ENCODE data around the gene ATRN.

DNA sequence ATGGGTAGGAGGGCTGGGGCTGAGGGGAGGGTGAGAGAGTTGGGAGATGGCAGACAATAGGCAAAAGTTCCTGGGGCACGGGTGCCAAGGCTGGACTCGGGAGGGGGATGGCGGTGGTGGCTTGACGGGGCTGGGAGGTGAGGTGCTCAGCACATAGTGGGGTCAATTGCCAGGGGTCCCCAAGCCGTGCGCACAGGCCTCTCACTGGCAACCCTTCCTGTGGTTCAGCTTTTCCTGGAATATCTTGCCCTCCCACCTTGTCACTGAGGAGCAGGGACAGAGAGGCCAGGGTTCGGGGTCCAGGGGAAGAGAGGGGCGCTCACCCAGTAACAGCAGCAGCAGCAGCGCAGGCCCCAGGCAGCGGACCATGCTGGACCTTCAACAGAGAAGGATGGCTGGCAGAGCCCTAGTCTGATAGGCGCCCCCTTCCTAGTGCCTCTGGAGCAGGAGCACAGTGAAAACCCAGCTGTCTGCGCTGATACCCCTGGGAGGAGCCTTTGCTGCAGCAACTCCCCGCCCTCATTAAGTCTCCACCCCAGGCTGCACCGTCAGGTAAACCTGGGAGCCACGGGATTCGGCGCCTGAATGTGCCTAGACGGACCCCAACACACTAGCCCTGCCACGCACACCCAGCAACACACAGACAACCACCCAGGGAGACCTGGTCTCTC lies 192.3 kb downstream of the ATRN start, which contains the start of gene GFRA4:
- TF ChIP-seq, protein P1, sequence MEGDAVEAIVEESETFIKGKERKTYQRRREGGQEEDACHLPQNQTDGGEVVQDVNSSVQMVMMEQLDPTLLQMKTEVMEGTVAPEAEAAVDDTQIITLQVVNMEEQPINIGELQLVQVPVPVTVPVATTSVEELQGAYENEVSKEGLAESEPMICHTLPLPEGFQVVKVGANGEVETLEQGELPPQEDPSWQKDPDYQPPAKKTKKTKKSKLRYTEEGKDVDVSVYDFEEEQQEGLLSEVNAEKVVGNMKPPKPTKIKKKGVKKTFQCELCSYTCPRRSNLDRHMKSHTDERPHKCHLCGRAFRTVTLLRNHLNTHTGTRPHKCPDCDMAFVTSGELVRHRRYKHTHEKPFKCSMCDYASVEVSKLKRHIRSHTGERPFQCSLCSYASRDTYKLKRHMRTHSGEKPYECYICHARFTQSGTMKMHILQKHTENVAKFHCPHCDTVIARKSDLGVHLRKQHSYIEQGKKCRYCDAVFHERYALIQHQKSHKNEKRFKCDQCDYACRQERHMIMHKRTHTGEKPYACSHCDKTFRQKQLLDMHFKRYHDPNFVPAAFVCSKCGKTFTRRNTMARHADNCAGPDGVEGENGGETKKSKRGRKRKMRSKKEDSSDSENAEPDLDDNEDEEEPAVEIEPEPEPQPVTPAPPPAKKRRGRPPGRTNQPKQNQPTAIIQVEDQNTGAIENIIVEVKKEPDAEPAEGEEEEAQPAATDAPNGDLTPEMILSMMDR (IDR thresholded peaks at IDR 0.05 in 4 of 5, conservative IDR thresholded peaks at IDR 0.05 in 1 of 5), result no peak
- no peak for TF ChIP-seq POLR2A (IDR thresholded peaks at IDR 0.05)
